ENCODE results near the gene SELENOV. TPM values are rescaled to one million over a fixed set of nuclear protein-coding genes. Genes with fewer than 3 reads are reported as not detected.

The SELENOV gene
- total and polyA plus RNA-seq, 9 of the 15 experiments (the other 6 are each of a cell fraction or from before 2014, with no cell fraction given): 0.04 to 0.09 (median 0.06) TPM; not detected in 4

DNA sequence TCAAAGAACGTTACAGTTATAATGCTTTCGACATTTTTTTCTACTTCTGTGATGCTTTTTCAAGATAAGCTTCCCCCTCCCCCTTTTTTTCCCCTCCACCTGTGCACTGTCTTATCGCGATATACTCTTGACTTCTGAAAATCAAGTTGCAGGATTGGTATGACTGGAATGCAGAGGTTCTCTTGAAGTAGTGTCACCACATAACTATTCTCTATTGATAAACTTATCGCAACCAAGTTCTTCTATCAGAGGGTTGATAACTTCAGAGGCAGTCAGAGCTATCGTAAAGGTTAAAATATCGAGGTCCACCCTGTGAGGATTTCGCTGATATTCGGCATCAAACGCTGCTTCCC is 24.2 kb downstream of the SELENOV start (continued):
- TF ChIP-seq MAZ (CRISPR knock-in tag; conservative IDR thresholded peaks at IDR 0.05 in 1 of 2, IDR thresholded peaks at IDR 0.05 in 1 of 2): no peak
- TF ChIP-seq GMEB1 (CRISPR knock-in tag; IDR thresholded peaks at IDR 0.05): no peak
- TF ChIP-seq ZNF764 (CRISPR knock-in tag; IDR thresholded peaks at IDR 0.05; ENCODE audit: low read depth): no peak
- TF ChIP-seq COPS2 (conservative IDR thresholded peaks at IDR 0.05): no peak

GRCh38 chr19:39539518-39540332 is 24.8 kb downstream of the SELENOV start, which contains the start of gene EID2:
EID2 (minus strand) TSS chr19:39540161; CDS start chr19:39540079, 82 bp downstream.
- H4K20me1 ChIP-seq (replicated peaks; ENCODE audit: control insufficient read depth, insufficient read depth, low read length): no peaks in the 10 kb centered on the region
- in situ Hi-C loops (cut with MboI) (loop anchor here (5.0 kb wide), 1 partner anchor 97 kb away; no protein-coding TSS in a partner anchor), intact Hi-C loops (cut with micrococcal nuclease) (no loop called here)
- H3K27me3 ChIP-seq (ENCODE audit: control insufficient read depth in 2 of 2, insufficient read depth in 2 of 2, low read length in 2 of 2): peaks cover 3 to 7% of the 10 kb centered on the region in 2 experiments; a peak in 2 of 5 replicates
- FAIRE-seq (peak; percentile 99), DNase-seq (ENCODE audit: extremely low read depth in 1 of 4, low spot score in 3 of 4) (peak; percentile 96 to 98 (median 96)), ATAC-seq (peak; percentile 98)
- peak within 1 kb of the TSS; percentile 75 to 99 for H3K9ac ChIP-seq (ENCODE audit: insufficient read depth in 1 of 2, low read depth in 2 of 2, low read length in 2 of 2)
- ChIA-PET CTCF (ENCODE audit: low intra/inter-chr PET ratio) (no interaction called here), POLR2A (interaction anchor here (0.6 to 1.4 kb wide), 6 partner anchors 9 to 300 kb away, joined by 3 to 8 read pairs (median 4); partner anchors contain the start of gene RPS16)
- H3K9me1 ChIP-seq (ENCODE audit: control insufficient read depth, insufficient read depth, low read length): no peaks in the 10 kb centered on the region
- peaks cover 17% of the 10 kb centered on the region for H3K79me2 ChIP-seq (ENCODE audit: control insufficient read depth, insufficient read depth, low read length)
- H3K4me1 ChIP-seq (replicated peaks in 1 of 2; ENCODE audit: control insufficient read depth in 2 of 2, insufficient read depth in 2 of 2, low read length in 2 of 2): peaks cover 3 to 8% of the 10 kb centered on the region in 2 experiments; a peak in 2 of 5 replicates
- under 1% methylated on average over 78 of the region's 84 CpGs for WGBS (ENCODE audit: insufficient coverage, low coverage, missing lambda C conversion rate)
- no peaks in the 10 kb centered on the region for H3K9me3 ChIP-seq (replicated peaks; ENCODE audit: control insufficient read depth, insufficient read depth, low read depth, low read length)
- peak within 1 kb of the TSS; percentile 88 for H3K4me3 ChIP-seq
- H3K36me3 ChIP-seq (ENCODE audit: control insufficient read depth, insufficient read depth, low read length): 0 out of 3 replicates have a peak, but pooled peaks cover 2% of the 10 kb centered on the region
- peak within 1 kb of the TSS; percentile 92 for H3K4me2 ChIP-seq (ENCODE audit: insufficient read depth, low read length)
- H3K27ac ChIP-seq (ENCODE audit: extremely low read depth, low read depth, low read length): peak within 1 kb of the TSS; percentile 81
- no TSS peak for BruUV-seq (replicated peaks)
- peak within 1 kb of the TSS; percentile 98 for H2AFZ ChIP-seq (ENCODE audit: low read depth, low read length)
- TF ChIP-seq, protein P1, sequence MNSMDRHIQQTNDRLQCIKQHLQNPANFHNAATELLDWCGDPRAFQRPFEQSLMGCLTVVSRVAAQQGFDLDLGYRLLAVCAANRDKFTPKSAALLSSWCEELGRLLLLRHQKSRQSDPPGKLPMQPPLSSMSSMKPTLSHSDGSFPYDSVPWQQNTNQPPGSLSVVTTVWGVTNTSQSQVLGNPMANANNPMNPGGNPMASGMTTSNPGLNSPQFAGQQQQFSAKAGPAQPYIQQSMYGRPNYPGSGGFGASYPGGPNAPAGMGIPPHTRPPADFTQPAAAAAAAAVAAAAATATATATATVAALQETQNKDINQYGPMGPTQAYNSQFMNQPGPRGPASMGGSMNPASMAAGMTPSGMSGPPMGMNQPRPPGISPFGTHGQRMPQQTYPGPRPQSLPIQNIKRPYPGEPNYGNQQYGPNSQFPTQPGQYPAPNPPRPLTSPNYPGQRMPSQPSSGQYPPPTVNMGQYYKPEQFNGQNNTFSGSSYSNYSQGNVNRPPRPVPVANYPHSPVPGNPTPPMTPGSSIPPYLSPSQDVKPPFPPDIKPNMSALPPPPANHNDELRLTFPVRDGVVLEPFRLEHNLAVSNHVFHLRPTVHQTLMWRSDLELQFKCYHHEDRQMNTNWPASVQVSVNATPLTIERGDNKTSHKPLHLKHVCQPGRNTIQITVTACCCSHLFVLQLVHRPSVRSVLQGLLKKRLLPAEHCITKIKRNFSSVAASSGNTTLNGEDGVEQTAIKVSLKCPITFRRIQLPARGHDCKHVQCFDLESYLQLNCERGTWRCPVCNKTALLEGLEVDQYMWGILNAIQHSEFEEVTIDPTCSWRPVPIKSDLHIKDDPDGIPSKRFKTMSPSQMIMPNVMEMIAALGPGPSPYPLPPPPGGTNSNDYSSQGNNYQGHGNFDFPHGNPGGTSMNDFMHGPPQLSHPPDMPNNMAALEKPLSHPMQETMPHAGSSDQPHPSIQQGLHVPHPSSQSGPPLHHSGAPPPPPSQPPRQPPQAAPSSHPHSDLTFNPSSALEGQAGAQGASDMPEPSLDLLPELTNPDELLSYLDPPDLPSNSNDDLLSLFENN (IDR thresholded peaks at IDR 0.05; ENCODE audit: low read depth in 2 of 2, low read length in 2 of 2): no peak
- TF ChIP-seq HNRNPL (IDR thresholded peaks at IDR 0.05; ENCODE audit: low read depth, low read length) (0 out of 2 replicates have a peak, but pooled peaks have one; percentile 24), TSHZ1 (CRISPR knock-in tag; IDR thresholded peaks at IDR 0.05) (no peak), NFYB (IDR thresholded peaks at IDR 0.05; ENCODE audit: extremely low read depth, insufficient read length) (no peak), ILF3 (IDR thresholded peaks at IDR 0.05; ENCODE audit: borderline replicate concordance) (no peak)

All from K562 (cell line).